Thymus (tissue), 11 donors: ENCODE measurements around the gene STIMATE. TPM values are rescaled to one million over a fixed set of nuclear protein-coding genes. Genes with fewer than 3 reads are reported as not detected.
A peak's percentile ranks its signal among the peaks of the same experiment; 100 is the strongest.

ENCODE experiments used
- DNase-seq, 9 donors: peaks; one replicate each; pipeline ENCODE4 v3.0.0-alpha.2; 2013; ENCODE audit warnings: low spot score in 9 of 9, low read depth in 6 of 9, missing footprints in 1 of 9
- H3K27ac ChIP-seq, 2 donors: one replicate each; pipeline ENCODE4 v1.5.1; 2013; ENCODE audit warnings: control low read depth in 1 of 2, low read depth in 1 of 2, low read length in 1 of 2, mild to moderate bottlenecking in 1 of 2, moderate library complexity in 1 of 2
- H3K27me3 ChIP-seq, 2 donors: one replicate each; pipeline ENCODE4 v1.5.1; 2013; ENCODE audit warnings: low read length in 1 of 2; ENCODE audit not compliant: control insufficient read depth in 2 of 2, insufficient read depth in 1 of 2
- H3K36me3 ChIP-seq, 2 donors: one replicate each; pipeline ENCODE4 v1.5.1; 2013; ENCODE audit warnings: low read length in 1 of 2, mild to moderate bottlenecking in 1 of 2, moderate library complexity in 1 of 2; ENCODE audit not compliant: control insufficient read depth in 2 of 2, insufficient read depth in 2 of 2
- H3K4me1 ChIP-seq, 2 donors: one replicate each; pipeline ENCODE4 v1.5.1; 2013; ENCODE audit warnings: low read length in 2 of 2; ENCODE audit not compliant: control insufficient read depth in 2 of 2, insufficient read depth in 2 of 2
- H3K4me3 ChIP-seq, 2 donors: one replicate each; pipeline ENCODE4 v1.5.1; 2013; ENCODE audit warnings: low read length in 2 of 2, control low read depth in 1 of 2, mild to moderate bottlenecking in 1 of 2
- H3K9me3 ChIP-seq, 2 donors: one replicate each; pipeline ENCODE4 v1.5.1; 2013; ENCODE audit warnings: low read length in 1 of 2, mild to moderate bottlenecking in 1 of 2; ENCODE audit not compliant: control insufficient read depth in 2 of 2, insufficient read depth in 1 of 2
- WGBS: extraction: QIAGEN DNeasy Blood & Tissue Kit; methylation state at CpG from one replicate; pipeline ENCODE4 v1.1.7; 2013; 5-methylcytosine and 5-hydroxymethylcytosine counted together
- polyA plus RNA-seq: library from polyadenylated mRNA; stranded (reverse); fragments of 200-250 nt; gene quantifications from one replicate; pipeline ENCODE4 v1.2.3, GENCODE V29; 2013
- total RNA-seq: library from RNA; stranded (reverse); fragments of 120-200 nt; gene quantifications from one replicate; pipeline ENCODE4 v1.2.4, GENCODE V29; 2013
- donor health status: healthy.

STIMATE gene
- total and polyA plus RNA-seq, 2 donors, result 7.5 to 9.2 TPM

- no peak overlapping the region for H3K27ac ChIP-seq
- peaks cover 12 to 34% of the 10 kb centered on the region in 2 donors for H3K4me1 ChIP-seq
- no peaks in the 10 kb centered on the region for H3K27me3 ChIP-seq
- peaks cover 11 to 40% of the 10 kb centered on the region in 2 donors for H3K36me3 ChIP-seq
- DNase-seq, result no peak
- 98% methylated on average over 4 of the region's 4 CpGs for WGBS
- peaks cover 0 to 5% of the 10 kb centered on the region in 2 donors for H3K9me3 ChIP-seq
- no peak overlapping the region for H3K4me3 ChIP-seq
Observed at GRCh38 chr3:52879581-52879980, 17.8 kb downstream of the STIMATE start.

DNA sequence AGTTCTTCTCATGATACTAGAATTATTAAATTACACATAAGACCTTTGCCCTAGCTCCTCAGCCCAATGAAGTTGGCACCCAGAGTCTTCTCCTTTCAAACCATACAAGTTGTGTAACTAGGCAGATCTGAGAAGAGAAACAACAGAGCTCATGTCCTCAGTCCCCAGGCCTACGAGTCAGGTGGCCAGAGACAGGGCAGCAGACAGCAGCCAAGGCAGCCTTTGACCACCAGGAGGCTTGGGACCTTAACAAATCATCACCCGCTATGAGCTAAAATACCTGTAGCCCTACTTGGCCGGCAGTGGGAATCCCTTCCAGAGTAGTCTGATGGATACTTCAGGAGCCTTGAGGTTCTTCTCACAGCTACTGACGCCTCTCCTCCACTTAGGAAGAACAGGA lies 18.3 kb downstream of the STIMATE start:
- no peak for DNase-seq
- Histone ChIP-seq H3K9me3 (peaks cover 0 to 5% of the 10 kb centered on the region in 2 donors), H3K4me3 (no peak overlapping the region), H3K27ac (no peak overlapping the region), H3K27me3 (no peaks in the 10 kb centered on the region), H3K4me1 (peaks cover 12 to 37% of the 10 kb centered on the region in 2 donors), H3K36me3 (peaks cover 11 to 39% of the 10 kb centered on the region in 2 donors)
- 98% methylated on average over 4 of the region's 4 CpGs for WGBS

- Histone ChIP-seq H3K9me3 (peaks cover 0 to 5% of the 10 kb centered on the region in 2 donors), H3K27ac (no peak overlapping the region), H3K27me3 (no peaks in the 10 kb centered on the region), H3K36me3 (peaks cover 11 to 38% of the 10 kb centered on the region in 2 donors), H3K4me1 (peaks cover 16 to 36% of the 10 kb centered on the region in 2 donors), H3K4me3 (no peak overlapping the region)
- 100% methylated on average over 3 of the region's 3 CpGs for WGBS
- no peak for DNase-seq
Observed at GRCh38 chr3:52877085-52877484, 20.3 kb downstream of the STIMATE start.

DNA sequence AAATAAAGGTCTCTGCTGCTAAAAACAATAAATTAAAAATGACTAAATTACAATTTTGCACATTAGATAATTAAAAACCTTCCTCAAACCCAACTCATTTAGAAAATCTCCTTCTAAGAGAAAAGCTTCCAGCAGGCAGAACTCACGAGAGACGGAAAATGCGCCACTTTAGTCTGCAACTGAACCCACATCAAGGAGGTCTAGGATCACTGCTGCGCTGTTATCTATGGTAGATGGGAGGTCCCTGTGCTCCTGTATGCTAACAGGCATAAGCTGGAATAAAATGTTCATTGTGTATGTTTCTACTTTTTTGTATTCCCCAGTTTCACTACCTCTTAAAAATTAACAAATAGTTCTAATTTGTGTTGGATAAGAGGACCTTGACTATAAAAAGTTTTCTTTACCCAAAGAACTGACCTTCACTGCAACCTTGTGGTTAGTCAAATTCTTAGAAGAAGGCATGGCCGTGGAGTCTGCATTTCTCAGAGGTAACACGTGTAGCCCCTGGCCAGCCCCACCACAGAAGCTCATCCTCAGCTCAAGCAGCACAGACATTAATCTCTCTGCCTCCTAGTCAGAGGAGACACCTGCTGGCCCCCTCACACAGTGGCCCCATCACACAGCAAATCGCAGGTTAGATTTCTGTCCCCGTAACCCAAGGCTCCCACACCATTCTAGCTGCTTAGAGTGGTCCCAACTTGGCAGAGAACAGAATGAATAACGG lies 22.3 kb downstream of the STIMATE start:
- Histone ChIP-seq H3K4me3 (no peak overlapping the region), H3K4me1 (peaks cover 21 to 46% of the 10 kb centered on the region in 2 donors), H3K27me3 (no peaks in the 10 kb centered on the region), H3K36me3 (peaks cover 16 to 27% of the 10 kb centered on the region in 2 donors), H3K9me3 (peaks cover 1 to 5% of the 10 kb centered on the region in 2 donors), H3K27ac (peak overlapping the region in 1 of 2 donors; percentile 52)
- DNase-seq, result peak in 7 of 9 donors; percentile 28 to 80 (median 55)
- 35% methylated on average over 9 of the region's 9 CpGs for WGBS

GRCh38 chr3:52874160-52874701 lies 23.1 kb downstream of the STIMATE start:
- DNase-seq, result no peak
- Histone ChIP-seq H3K36me3 (peaks cover 11 to 23% of the 10 kb centered on the region in 2 donors), H3K9me3 (peaks cover 1 to 5% of the 10 kb centered on the region in 2 donors), H3K4me1 (peaks cover 23 to 54% of the 10 kb centered on the region in 2 donors), H3K27ac (no peak overlapping the region), H3K27me3 (no peaks in the 10 kb centered on the region), H3K4me3 (no peak overlapping the region)
- 81% methylated on average over 5 of the region's 5 CpGs for WGBS

DNA sequence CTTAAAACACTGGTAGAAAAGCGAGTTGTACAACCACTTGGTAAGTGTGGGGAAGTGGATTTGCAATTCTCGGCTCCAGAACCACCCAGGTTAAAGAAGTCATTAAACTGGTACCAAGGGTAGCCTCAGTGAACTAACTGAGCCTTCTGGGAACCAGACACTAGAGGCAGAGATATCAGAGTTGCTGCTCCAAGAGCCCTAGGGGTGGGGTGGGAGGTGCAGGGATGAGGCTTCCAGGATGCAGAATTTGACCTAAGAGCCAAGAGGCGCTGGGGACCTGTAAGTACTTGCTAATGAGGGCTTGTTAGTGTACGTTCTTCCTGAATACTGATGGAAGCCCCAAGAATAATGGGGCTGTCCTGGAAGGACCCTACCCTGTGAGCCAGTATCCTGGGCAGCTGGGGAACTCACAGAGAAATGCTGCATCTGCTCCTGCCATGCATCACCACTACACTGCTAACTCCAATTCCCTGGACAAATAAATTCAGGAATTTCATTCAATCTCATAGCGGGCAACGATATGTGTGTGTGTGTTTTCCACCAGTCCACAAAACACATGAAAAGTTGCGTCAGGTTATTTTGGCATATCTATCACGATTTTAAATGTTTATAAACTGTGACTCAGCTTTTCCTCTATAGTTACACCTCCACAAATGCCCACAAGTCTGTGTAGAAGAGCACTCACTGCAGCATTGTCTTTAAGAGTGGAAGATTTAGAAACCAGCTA lies 23.8 kb downstream of the STIMATE start:
- Histone ChIP-seq H3K9me3 (peaks cover 1 to 5% of the 10 kb centered on the region in 2 donors), H3K27me3 (no peaks in the 10 kb centered on the region), H3K36me3 (peaks cover 7 to 18% of the 10 kb centered on the region in 2 donors), H3K4me3 (no peak overlapping the region), H3K4me1 (peaks cover 23 to 56% of the 10 kb centered on the region in 2 donors), H3K27ac (no peak overlapping the region)
- WGBS, result 91% methylated on average over 8 of the region's 8 CpGs
- no peak for DNase-seq

GRCh38 chr3:52872245-52872644 lies 25.1 kb downstream of the STIMATE start:
- no peak overlapping the region for H3K27ac ChIP-seq

DNA sequence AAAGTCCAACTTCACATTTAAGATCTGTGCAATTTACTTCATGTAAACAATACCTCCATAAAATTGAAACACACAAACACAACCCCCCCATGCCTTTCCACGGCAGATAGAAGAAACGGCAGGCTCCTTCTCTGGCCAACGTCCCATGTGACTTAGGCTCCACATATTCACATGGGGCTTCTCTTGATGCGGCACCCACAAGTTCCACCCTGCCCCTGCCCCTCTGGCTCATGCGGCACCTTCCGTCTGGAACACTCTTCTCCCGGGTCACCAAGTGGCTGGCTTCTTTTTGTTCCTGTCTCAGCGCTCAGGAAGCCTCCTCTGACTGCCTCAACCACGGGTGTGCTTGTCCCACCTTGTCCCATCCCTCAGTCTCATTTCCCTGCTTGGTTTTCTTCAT lies 25.6 kb downstream of the STIMATE start:
- Histone ChIP-seq H3K36me3 (peaks cover 4 to 11% of the 10 kb centered on the region in 2 donors), H3K27me3 (no peaks in the 10 kb centered on the region)
- no peak for DNase-seq

More at GRCh38 chr3:52872245-52872644, 25.1 kb downstream of the STIMATE start:
- H3K27me3 ChIP-seq, result no peaks in the 10 kb centered on the region
- peaks cover 4 to 10% of the 10 kb centered on the region in 2 donors for H3K36me3 ChIP-seq
- no peak overlapping the region for H3K4me3 ChIP-seq
- 96% methylated on average over 3 of the region's 3 CpGs for WGBS
- DNase-seq, result no peak
- H3K4me1 ChIP-seq, result peaks cover 23 to 56% of the 10 kb centered on the region in 2 donors
- peaks cover 1 to 3% of the 10 kb centered on the region in 2 donors for H3K9me3 ChIP-seq

DNA sequence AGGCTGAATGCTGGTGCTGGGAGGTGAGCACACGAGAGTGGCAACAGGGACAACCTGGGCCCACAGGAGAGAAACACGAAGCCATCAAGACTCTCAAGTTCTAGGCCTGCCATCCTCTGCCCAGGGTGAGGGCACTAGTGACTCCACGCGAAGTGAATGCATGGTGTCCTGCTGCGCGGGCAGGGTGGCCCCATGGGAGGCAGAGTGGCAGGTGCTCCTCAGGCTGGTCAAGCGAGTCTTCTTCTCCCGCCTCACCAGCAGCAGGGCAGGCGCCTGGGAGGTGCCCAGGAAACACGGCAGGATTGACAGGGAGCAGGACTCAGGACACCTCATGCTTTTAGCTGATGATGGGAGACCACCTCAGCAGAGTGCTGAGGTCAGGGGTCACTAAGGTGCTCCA lies 26.9 kb downstream of the STIMATE start:
- H3K4me3 ChIP-seq, result no peak overlapping the region
- no peaks in the 10 kb centered on the region for H3K27me3 ChIP-seq
- peaks cover 12 to 21% of the 10 kb centered on the region in 2 donors for H3K36me3 ChIP-seq
- DNase-seq, result no peak
- no peak overlapping the region for H3K27ac ChIP-seq
- 96% methylated on average over 10 of the region's 10 CpGs for WGBS
- peaks cover 16 to 41% of the 10 kb centered on the region in 2 donors for H3K4me1 ChIP-seq
- peaks cover 1 to 12% of the 10 kb centered on the region in 2 donors for H3K9me3 ChIP-seq

More for the DNA sequence above, 25.6 kb downstream of the STIMATE start:
- no peak overlapping the region for H3K4me3 ChIP-seq
- H3K4me1 ChIP-seq, result peaks cover 23 to 53% of the 10 kb centered on the region in 2 donors
- H3K27ac ChIP-seq, result no peak overlapping the region
- WGBS, result 95% methylated on average over 9 of the region's 9 CpGs
- H3K9me3 ChIP-seq, result peaks cover 0 to 1% of the 10 kb centered on the region in 2 donors
